Mammary epithelial cell (primary cell): ENCODE measurements around the gene POLDIP2.

ENCODE experiments used
- CTCF ChIP-seq, 2 donors: IDR thresholded peaks in 1 of 2; conservative IDR thresholded peaks in 1 of 2; 2 replicates each; pipeline ENCODE4 v1.5.1; 2011 to 2012; ENCODE audit warnings: inconsistent platforms in 2 of 2, low read length in 2 of 2, mild to moderate bottlenecking in 2 of 2, control low read depth in 1 of 2, low read depth in 1 of 2; ENCODE audit not compliant: insufficient read depth in 1 of 2; ENCODE audit errors: extremely low read depth in 1 of 2
- EZH2 ChIP-seq: IDR thresholded peaks from 2 replicates; pipeline ENCODE4 v1.6.1; 2012; ENCODE audit warnings: low read length, inconsistent platforms, borderline replicate concordance

GRCh38 chr17:28324267-28324745 is 33.0 kb downstream of the POLDIP2 start:
- TF ChIP-seq CTCF (conservative IDR thresholded peaks at IDR 0.05 in 1 of 2, IDR thresholded peaks at IDR 0.05 in 1 of 2; ENCODE audit: extremely low read depth in 1 of 2, insufficient read depth in 1 of 2, low read depth in 1 of 2, low read length in 2 of 2) (no peak), EZH2 (no peak)
